Measurements from ENCODE around the gene ZCCHC7. TPM values are rescaled to one million over a fixed set of nuclear protein-coding genes. Genes with fewer than 3 reads are reported as not detected.

Gene ZCCHC7
- total and polyA plus RNA-seq, 10 of the 15 experiments (the other 5 are each of a cell fraction or from before 2014, with no cell fraction given): 42.9 to 178 (median 53.3) TPM

DNA sequence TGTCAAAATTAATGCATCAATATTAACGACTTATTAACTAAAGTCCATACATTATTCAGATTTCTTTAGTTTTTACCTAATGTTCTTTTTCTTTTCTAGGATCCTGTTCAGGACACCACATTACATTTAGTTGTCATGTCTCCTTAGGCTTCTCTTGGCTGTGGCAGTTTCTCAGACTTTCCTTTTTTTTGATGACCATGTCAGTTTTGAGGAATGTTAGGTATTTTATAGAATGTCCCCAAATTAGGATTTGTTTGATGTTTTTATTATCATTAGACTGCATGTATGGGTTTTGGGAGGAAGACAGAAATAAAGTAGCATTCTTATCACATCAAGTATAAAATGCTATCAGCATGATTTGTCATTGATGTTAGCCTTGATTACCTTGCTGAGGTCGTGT, 32.0 kb downstream of the ZCCHC7 start:
- no peaks in the 10 kb centered on the region for H3K27me3 ChIP-seq (replicated peaks in 1 of 2; ENCODE audit: control insufficient read depth in 2 of 2, insufficient read depth in 2 of 2, low read length in 1 of 2)
- H3K27ac ChIP-seq (ENCODE audit: control insufficient read depth, insufficient read depth): no peak overlapping the region
- H3K4me2 ChIP-seq (ENCODE audit: control insufficient read depth, insufficient read depth): no peak overlapping the region
- H3K36me3 ChIP-seq (ENCODE audit: control insufficient read depth in 2 of 2, insufficient read depth in 2 of 2, low read length in 1 of 2): peaks cover 2 to 12% of the 10 kb centered on the region in 2 experiments; a peak in 3 of 4 replicates
- H2AFZ ChIP-seq (ENCODE audit: control insufficient read depth, low read depth, low read length): no peak overlapping the region
- peaks cover 8% of the 10 kb centered on the region; the same call in 1 of the 2 replicates for H3K4me1 ChIP-seq (ENCODE audit: control insufficient read depth, insufficient read depth, low read length)
- BruUV-seq (replicated peaks): no TSS peak
- H3K4me3 ChIP-seq: no peak overlapping the region
- ChIA-PET RAD21 (ENCODE audit: unreplicated experiment) (interaction anchor here (1.5 kb wide), 1 partner anchor 26 kb away, joined by 3 read pairs; no protein-coding TSS in a partner anchor), POLR2A (interaction anchor here (0.7 to 1.8 kb wide), 2 partner anchors 9 to 32 kb away, joined by 3 to 6 read pairs; no protein-coding TSS in a partner anchor), SMC1A (ENCODE audit: uncharacterized antibody, unreplicated experiment) (interaction anchor here (0.9 to 2.5 kb wide), 6 partner anchors 8 to 59 kb away, joined by 3 to 13 read pairs (median 6); partner anchors contain the start of gene ZCCHC7), CTCF (interaction anchor here (0.9 to 2.4 kb wide), 4 partner anchors 14 to 177 kb away, joined by 3 to 8 read pairs (median 6); no protein-coding TSS in a partner anchor)
- TF ChIP-seq ZBTB4 (CRISPR knock-in tag; IDR thresholded peaks at IDR 0.05): no peak
- TF ChIP-seq PKNOX1 (IDR thresholded peaks at IDR 0.05): no peak
- TF ChIP-seq EGR1 (IDR thresholded peaks at IDR 0.05; ENCODE audit: borderline replicate concordance in 1 of 2, low read depth in 2 of 2, low read length in 2 of 2): no peak
- TF ChIP-seq ESRRA (IDR thresholded peaks at IDR 0.05; ENCODE audit: low read length): no peak
- TF ChIP-seq CBFB (IDR thresholded peaks at IDR 0.05; ENCODE audit: low read depth): no peak
- peaks cover 48% of the 10 kb centered on the region for H3K79me2 ChIP-seq (ENCODE audit: control insufficient read depth, insufficient read depth, low read length)
- 38% methylated on average over 2 of the region's 2 CpGs for WGBS (ENCODE audit: insufficient coverage, insufficient replicate concordance, low lambda C conversion rate, missing lambda C conversion rate)
- H3K9ac ChIP-seq (ENCODE audit: control insufficient read depth, insufficient read depth, low read length): no peak overlapping the region
- ATAC-seq: no peak
- no peak for DNase-seq (ENCODE audit: low read depth, low spot score)
- no peak for FAIRE-seq
- in situ Hi-C loops (cut with MboI) (loop anchor here (5.0 kb wide), 1 partner anchor 50 kb away; no protein-coding TSS in a partner anchor), intact Hi-C loops (cut with micrococcal nuclease; ENCODE audit: unreplicated experiment) (no loop called here)
- H3K9me3 ChIP-seq (replicated peaks; ENCODE audit: control insufficient read depth, insufficient read depth, low read length): peaks cover 3% of the 10 kb centered on the region; the same call in 2 of the 3 replicates
- H4K20me1 ChIP-seq (ENCODE audit: control insufficient read depth, insufficient read depth): no peaks in the 10 kb centered on the region

Data from GM12878 (cell line).